ENCODE measurements around the gene FLACC1.
"Not testable (repeated sequence)": the region's sequence is repeated elsewhere in the genome, so short reads cannot be mapped to it uniquely, and the experiment has no call there.

The FLACC1 gene

DNA sequence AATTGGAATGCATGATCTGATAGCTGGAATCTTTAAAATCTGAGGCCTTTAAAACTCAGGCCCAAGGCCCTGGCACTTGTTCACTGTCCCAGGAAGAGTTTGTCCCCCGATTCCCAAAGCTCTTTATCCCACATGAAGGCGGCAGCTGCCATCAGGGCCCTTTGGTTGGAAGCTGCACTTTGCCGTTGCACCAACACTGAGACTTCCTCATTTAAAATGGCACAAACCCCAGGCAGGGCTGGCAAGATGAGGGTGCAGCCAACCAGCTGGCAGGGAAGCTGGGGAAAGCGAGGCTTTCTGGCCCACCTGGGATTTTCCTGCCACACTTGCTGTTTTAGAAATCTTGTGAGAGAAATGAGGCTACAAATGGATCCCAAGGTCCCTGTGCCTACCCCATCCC, 6.3 kb downstream of the FLACC1 start:
- no peak for DNase-seq (ENCODE audit: extremely low read depth in 1 of 2, low read depth in 1 of 2)

GRCh38 chr2:201349601-201350000, 7.5 kb downstream of the FLACC1 start:
- DNase-seq (ENCODE audit: extremely low read depth in 1 of 2, low read depth in 1 of 2) = no peak

DNA sequence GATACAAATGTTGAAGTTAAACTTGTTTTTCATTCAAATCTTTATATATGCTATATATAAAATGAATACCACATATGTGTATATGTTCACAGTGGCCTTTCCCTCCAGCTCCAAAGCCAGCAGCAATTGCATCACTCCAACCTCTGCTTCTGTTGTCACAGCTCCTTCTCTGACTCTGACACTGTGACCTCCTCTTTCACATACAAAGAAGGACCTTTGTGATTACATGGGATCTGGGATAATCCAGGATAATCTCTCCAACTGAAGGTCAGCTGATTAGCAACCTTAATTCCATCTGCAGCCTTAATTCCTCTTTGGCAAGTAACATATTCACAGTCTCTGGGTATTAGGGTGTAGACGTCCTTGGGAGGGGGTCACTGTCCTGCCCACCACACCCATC, 8.4 kb downstream of the FLACC1 start:
- DNase-seq (ENCODE audit: extremely low read depth in 1 of 2, low read depth in 1 of 2) = no peak

DNA sequence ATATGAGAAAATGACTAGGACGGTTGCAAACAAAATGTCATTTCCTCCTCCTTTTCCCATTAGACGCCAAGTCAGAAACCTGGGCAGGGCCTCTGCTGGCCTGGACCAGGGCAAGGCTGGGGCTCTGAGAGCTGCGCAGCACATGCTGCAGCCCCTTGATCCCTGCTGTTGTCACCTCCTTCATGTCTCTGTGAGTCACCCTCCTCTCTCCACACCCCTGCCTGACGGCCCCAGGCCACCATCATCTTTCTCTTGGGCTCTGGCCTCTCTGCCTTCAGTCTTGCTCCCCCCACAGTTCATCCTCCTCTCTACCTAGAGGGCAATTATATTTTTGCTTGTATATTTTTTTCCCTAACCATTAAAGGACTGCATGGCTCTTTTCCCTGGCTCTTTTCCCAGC, 10.0 kb downstream of the FLACC1 start:
- no peak for DNase-seq (ENCODE audit: extremely low read depth in 1 of 2, low read depth in 1 of 2)

DNA sequence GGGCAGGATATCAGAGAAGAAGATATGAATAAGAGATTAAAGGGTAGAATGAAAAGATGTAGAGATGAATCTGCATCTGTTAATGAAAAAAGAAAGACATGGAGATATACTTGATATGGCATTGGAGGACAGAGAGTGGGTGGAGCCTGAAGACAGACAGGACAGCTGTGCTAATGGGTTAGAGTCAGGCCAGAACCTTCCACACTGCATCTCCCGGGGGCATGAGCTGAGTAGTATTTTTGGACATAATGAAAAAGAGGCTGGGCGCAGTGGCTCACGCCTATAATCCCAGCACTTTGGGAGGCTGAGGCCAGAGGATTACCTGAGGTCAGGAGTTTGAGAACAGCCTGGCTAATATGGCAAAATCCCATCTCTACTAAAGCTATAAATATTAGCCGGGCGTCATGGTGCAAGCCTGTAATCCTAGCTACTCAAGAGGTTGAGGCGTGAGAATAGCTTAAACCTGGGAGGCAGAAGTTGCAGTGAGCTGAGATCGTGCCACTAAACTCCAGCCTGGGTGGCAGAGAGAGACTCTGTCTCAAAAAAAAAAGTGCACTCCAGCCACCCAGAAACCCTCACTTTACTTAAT, 11.4 kb downstream of the FLACC1 start:
- DNase-seq (ENCODE audit: extremely low read depth in 1 of 2, low read depth in 1 of 2) = no peak

GRCh38 chr2:201344663-201345366, 12.3 kb downstream of the FLACC1 start:
- no peak for DNase-seq (ENCODE audit: extremely low read depth in 1 of 2, low read depth in 1 of 2)

DNA sequence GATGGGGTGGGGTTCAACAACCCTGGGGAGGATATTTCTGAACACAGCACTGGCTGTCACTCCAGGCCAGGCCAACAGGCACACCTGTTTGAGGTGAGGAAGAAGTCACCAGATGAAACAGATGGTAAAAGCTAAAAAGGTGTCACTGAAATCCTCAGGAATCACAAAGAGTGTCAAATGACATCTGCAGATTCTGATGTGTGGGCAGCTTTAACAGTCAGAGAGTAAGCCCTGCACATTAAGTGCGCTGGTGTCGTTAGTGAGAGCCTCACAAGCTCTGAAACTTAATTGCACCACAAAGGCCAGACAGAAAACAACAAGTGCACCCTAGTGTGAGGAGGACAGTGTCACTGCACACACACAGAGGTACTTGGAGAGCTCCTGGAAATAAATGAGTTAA, 13.6 kb downstream of the FLACC1 start:
- DNase-seq (ENCODE audit: extremely low read depth in 1 of 2, low read depth in 1 of 2) = no peak

DNA sequence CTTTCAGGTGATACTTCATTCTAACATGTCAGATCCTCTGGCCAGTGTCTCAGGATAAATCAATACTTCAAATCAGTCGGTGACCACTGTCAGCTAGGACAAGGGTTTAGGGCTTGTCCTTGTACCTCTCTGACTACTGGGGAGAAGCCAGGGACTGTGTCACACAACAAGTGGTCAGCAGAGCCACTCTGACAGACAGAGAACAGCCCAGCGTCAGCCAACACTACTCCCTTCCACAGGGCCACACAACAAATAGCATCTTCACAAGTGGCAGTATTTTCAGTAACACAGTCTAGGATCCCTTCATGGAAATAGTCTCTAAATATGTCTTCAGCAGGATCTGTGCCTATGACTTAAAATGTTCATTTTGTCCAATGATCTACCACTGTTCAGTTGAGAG, 14.2 kb downstream of the FLACC1 start:
- DNase-seq (ENCODE audit: extremely low read depth in 1 of 2, low read depth in 1 of 2) = no peak

- no peak for DNase-seq (ENCODE audit: extremely low read depth in 1 of 2, low read depth in 1 of 2)
Measured at GRCh38 chr2:201329409-201329808, 27.7 kb downstream of the FLACC1 start.

- DNase-seq (ENCODE audit: extremely low read depth in 1 of 2, low read depth in 1 of 2) = no peak
Measured at GRCh38 chr2:201327678-201328077, 29.5 kb downstream of the FLACC1 start.

- no peak for DNase-seq (ENCODE audit: extremely low read depth in 1 of 2, low read depth in 1 of 2)
Measured at GRCh38 chr2:201322772-201323171, 34.4 kb downstream of the FLACC1 start.

- no peak for DNase-seq (ENCODE audit: extremely low read depth in 1 of 2, low read depth in 1 of 2)
Measured at GRCh38 chr2:201320701-201321100, 36.4 kb downstream of the FLACC1 start.

DNA sequence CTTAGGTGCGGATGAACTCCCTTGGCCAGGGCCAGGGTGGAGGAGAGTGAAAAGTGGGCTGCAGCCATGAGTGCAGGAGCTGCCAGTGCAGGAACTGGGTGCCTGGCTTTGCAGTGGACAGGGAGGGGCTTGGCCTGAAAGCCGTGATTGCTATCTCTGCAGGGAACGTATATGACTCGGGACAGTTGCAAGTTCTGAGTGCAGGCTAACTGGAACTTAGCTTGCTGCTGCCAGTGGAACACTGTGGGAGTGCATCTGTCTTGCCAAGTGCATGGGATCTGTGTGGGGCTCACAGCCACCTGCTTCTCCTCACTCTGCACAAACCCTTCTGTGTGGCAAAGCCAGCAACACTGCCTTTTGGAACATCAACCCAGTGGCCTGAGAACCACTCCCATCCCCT, 36.9 kb downstream of the FLACC1 start:
- DNase-seq (ENCODE audit: extremely low read depth in 1 of 2, low read depth in 1 of 2) = no peak

GRCh38 chr2:201319511-201319910, 37.6 kb downstream of the FLACC1 start:
- no peak for DNase-seq (ENCODE audit: extremely low read depth in 1 of 2, low read depth in 1 of 2)

DNA sequence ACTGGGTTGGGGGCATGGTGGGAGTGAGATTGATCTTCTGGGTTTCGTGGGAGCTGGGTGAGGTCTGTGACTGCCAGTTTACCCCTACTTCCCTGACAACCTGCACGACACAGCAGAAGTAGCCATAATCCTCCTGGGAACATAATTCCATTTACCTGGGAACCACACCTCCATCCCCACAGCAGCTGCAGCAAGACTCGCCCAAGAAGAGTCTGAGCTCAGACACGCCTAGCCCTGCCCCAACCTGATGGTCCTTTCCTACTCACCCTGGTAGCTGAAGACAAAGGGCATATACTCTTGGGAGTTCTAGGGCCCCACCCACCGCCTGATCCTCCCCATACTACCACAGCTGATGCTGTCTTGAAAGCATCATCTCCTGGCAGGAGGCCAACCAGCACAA, 43.8 kb downstream of the FLACC1 start:
- no peak for DNase-seq (ENCODE audit: extremely low read depth in 1 of 2, low read depth in 1 of 2)

DNA sequence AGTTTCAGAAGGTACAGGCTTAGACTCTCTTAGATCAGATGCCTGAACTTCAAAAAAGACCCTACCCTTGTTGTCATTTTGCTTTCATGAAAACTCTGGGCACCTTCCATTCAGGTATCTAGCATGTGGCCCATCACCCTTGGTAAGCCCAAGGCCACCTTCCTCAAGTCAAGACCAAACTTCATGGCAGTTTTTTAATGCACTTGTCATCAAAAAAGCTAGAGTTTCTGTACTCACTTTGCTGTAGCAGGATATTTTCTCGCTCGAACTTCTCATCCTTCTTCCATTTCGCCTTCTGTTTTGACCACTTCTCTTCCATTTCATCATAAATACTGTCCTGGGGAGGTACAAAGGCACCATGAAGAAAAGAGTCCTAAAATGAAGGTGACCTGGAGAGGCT, 48.2 kb downstream of the FLACC1 start:
- no peak for DNase-seq (ENCODE audit: extremely low read depth in 1 of 2, low read depth in 1 of 2)

DNA sequence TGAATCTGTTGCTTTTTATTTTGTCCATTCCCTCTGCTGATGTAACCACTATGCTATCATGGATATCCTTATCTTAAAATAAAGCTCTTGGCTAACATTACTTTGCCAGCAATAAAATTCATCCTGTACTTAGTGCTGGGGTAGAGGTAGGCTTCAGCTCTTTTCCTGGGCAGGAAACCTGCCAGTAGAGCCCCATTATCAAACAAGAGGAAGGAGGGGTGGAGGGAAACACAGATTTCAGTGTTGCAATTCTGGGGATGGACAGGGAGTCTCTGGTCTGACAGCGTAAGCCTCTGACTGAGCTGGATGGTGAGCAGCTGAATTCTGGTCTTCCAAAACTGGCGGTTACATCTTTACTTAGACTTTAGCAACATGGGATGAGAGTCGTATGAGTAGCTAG, 49.3 kb downstream of the FLACC1 start:
- no peak for DNase-seq (ENCODE audit: extremely low read depth in 1 of 2, low read depth in 1 of 2)

- not testable (repeated sequence) for DNase-seq (ENCODE audit: extremely low read depth in 1 of 2, low read depth in 1 of 2)
Measured at GRCh38 chr2:201299929-201300328, 57.2 kb downstream of the FLACC1 start.

GRCh38 chr2:201298462-201299052, 58.6 kb downstream of the FLACC1 start:
- no peak for DNase-seq (ENCODE audit: extremely low read depth in 1 of 2, low read depth in 1 of 2)

DNA sequence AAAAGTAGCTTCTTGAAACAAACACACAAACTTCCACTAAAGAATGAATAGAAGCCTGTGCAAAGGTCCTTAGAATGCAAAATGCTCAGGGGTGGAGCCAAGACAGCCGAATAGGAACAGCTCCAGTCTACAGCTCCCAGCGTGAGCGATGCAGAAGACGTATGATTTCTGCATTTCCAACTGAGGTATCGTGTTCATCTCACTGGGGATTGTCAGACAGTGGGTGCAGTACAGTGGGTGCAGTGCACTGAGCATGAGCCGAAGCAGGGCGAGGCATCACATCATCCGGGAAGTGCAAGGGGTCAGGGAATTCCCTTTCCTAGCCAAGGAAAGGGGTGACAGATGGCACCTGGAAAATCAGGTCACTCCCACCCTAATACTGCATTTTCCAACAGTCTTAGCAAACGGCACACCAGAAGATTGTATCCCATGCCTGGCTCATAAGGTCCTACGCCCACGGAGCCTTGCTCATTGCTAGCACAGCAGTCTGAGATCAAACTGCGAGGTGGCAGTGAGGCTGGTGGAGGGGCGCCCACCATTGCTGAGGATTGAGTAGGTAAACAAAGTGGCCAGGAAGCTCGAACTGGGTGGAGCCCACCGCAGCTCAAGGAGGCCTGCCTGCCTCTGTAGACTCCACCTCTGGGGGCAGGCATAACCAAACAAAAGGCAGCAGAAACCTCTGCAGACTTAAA, 66.5 kb downstream of the FLACC1 start:
- not testable (repeated sequence) for DNase-seq (ENCODE audit: extremely low read depth in 1 of 2, low read depth in 1 of 2)

DNA sequence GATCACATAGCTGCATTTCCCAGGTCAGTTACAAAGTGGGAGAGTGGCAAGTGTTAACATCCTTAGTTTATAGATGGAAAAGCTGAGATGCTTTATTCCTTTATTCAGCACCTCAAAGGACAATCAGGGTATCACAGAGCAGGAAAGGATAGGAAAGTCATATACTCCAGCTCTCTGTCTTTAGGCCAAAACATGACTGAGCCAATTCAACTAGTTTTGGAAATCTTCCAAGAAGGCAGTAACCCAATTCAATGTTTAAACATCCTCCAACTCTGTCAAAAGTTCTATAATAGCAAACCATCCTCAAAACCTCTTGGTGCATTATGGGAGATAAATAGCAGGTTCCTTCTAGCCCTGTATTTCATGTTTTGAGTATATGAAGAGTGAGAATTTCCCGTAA, 71.6 kb downstream of the FLACC1 start:
- DNase-seq (ENCODE audit: extremely low read depth in 1 of 2, low read depth in 1 of 2) = no peak
